ENCODE results near the gene RBM20. TPM values are rescaled to one million over a fixed set of nuclear protein-coding genes. Genes with fewer than 3 reads are reported as not detected.

Gene RBM20
- total and polyA plus RNA-seq, 2 of the 13 experiments (the other 11 are each of a cell fraction or from before 2014, with no cell fraction given), result 0.02 to 0.22 TPM

- TF ChIP-seq, protein P1, sequence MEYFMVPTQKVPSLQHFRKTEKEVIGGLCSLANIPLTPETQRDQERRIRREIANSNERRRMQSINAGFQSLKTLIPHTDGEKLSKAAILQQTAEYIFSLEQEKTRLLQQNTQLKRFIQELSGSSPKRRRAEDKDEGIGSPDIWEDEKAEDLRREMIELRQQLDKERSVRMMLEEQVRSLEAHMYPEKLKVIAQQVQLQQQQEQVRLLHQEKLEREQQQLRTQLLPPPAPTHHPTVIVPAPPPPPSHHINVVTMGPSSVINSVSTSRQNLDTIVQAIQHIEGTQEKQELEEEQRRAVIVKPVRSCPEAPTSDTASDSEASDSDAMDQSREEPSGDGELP (IDR thresholded peaks at IDR 0.05; ENCODE audit: borderline replicate concordance, low read depth), result no peak
- no peak for TF ChIP-seq SRF (IDR thresholded peaks at IDR 0.05; ENCODE audit: low read depth, low read length)
- no peak for TF ChIP-seq ZKSCAN8 (CRISPR knock-in tag; IDR thresholded peaks at IDR 0.05; ENCODE audit: borderline replicate concordance)
- peak; percentile 53; the same call in 1 of the 2 replicates for TF ChIP-seq NFKB2 (CRISPR knock-in tag; IDR thresholded peaks at IDR 0.05; ENCODE audit: borderline replicate concordance)
- no peak for TF ChIP-seq KLF11 (CRISPR knock-in tag; IDR thresholded peaks at IDR 0.05)
Measured at GRCh38 chr10:110872145-110872983, 228.2 kb downstream of the RBM20 start (continued).

- no peak for ATAC-seq
- ChIA-PET POLR2A (interaction anchor here (0.8 to 1.9 kb wide), 4 partner anchors 21 to 46 kb away, joined by 3 to 16 read pairs (median 4); partner anchors contain the start of genes BBIP1 and SHOC2), CTCF (ENCODE audit: low intra/inter-chr PET ratio, low total read pairs) (no interaction called here)
- Histone ChIP-seq H3K4me2 (ENCODE audit: low read depth, low read length) (peak overlapping the region; percentile 79), H3K9me3 (ENCODE audit: low read length) (no peaks in the 10 kb centered on the region), H3K79me2 (ENCODE audit: insufficient read depth, low read length) (peaks cover 30% of the 10 kb centered on the region), H3K36me3 (replicated peaks in 1 of 2; ENCODE audit: control insufficient read depth in 1 of 2, insufficient read depth in 2 of 2, low read length in 2 of 2) (peaks cover 2 to 12% of the 10 kb centered on the region in 2 experiments), H3K4me1 (ENCODE audit: insufficient read depth, low read length) (peaks cover 40% of the 10 kb centered on the region), H3K27ac (ENCODE audit: extremely low read length, insufficient read depth, low read length) (peak overlapping the region; percentile 92), H2AFZ (ENCODE audit: low read length) (no peak overlapping the region), H4K20me1 (ENCODE audit: insufficient read depth, low read length) (peaks cover 6% of the 10 kb centered on the region; the same call in 1 of the 2 replicates), H3K4me3 (replicated peaks in 1 of 3; ENCODE audit: insufficient read depth in 1 of 3, low read depth in 2 of 3, low read length in 3 of 3) (peak overlapping the region; percentile 72 to 82 (median 76)), H3K9ac (ENCODE audit: insufficient read depth, low read depth, low read length) (peak overlapping the region; percentile 78), H3K27me3 (ENCODE audit: control insufficient read depth in 1 of 2, insufficient read depth in 2 of 2, low read length in 2 of 2) (no peaks in the 10 kb centered on the region)
- FAIRE-seq, result no peak
- in situ Hi-C loops (cut with HindIII; ENCODE audit: extremely low pct_ligation_motif_present, low pct_unique_long_range_greater_than_20kb) (no loop called here), intact Hi-C loops (cut with micrococcal nuclease; ENCODE audit: unreplicated experiment) (loop anchor here (5.0 kb wide), 3 partner anchors 41 to 126 kb away; no protein-coding TSS in a partner anchor)
- 9% methylated on average over 16 of the region's 16 CpGs for whole genome bisulfite sequencing (ENCODE audit: low lambda C conversion rate)
- no peak for DNase-seq (ENCODE audit: low spot score)
- TSS peak; percentile 62 for BruUV-seq (replicated peaks)
- no peak for TF ChIP-seq ZNF788 (CRISPR knock-in tag; IDR thresholded peaks at IDR 0.05; ENCODE audit: borderline replicate concordance)
- 0 out of 2 replicates have a peak, but pooled peaks have one; percentile 22 for TF ChIP-seq SP140L (CRISPR knock-in tag; IDR thresholded peaks at IDR 0.05; ENCODE audit: borderline replicate concordance)
- peak; percentile 43; the same call in 1 of the 2 replicates for TF ChIP-seq ATF1 (CRISPR knock-in tag; IDR thresholded peaks at IDR 0.05)
- TF ChIP-seq SRF (IDR thresholded peaks at IDR 0.05; ENCODE audit: low read depth, low read length), result no peak
- TF ChIP-seq NCOR1 (IDR thresholded peaks at IDR 0.05; ENCODE audit: borderline replicate concordance, low read length), result 0 out of 2 replicates have a peak, but pooled peaks have one; percentile 3
- no peak for TF ChIP-seq CREB1 (IDR thresholded peaks at IDR 0.05)
- peak; percentile 55 for TF ChIP-seq CREB1 (CRISPR knock-in tag; IDR thresholded peaks at IDR 0.05)
- TF ChIP-seq ZNF879 (CRISPR knock-in tag; IDR thresholded peaks at IDR 0.05), result 0 out of 2 replicates have a peak, but pooled peaks have one; percentile 0
- TF ChIP-seq SRSF4 (IDR thresholded peaks at IDR 0.05; ENCODE audit: low read depth, low read length, poor library complexity, severe bottlenecking), result no peak
Measured at GRCh38 chr10:110872984-110873923, 229.1 kb downstream of the RBM20 start.
